Left cardiac atrium (tissue), 4 donors: ENCODE results near the gene RELB. TPM values are rescaled to one million over a fixed set of nuclear protein-coding genes. Genes with fewer than 3 reads are reported as not detected.
"Not testable (repeated sequence)": the region's sequence is repeated elsewhere in the genome, so short reads cannot be mapped to it uniquely, and the experiment has no call there.

Experiments
- ATAC-seq, 2 donors: fragments of 200-7000 bp; cut with Tn5 transposase; one replicate each; pipeline ENCODE4 v1.9.1; 2020; ENCODE audit warnings: mild to moderate bottlenecking in 2 of 2, moderate library complexity in 2 of 2
- DNase-seq: peaks from one replicate; pipeline ENCODE4 v3.0.0-alpha.2; 2020
- intact Hi-C, 2 donors: fragments of 100-400 bp; cut with DNase I; formaldehyde crosslinking; loops; one replicate each; pipeline versions ENCODE4 v1.14.1 to v1.15.1; 2022 to 2023
- long read RNA-seq: library from polyadenylated mRNA; unstranded; transcript quantifications from one replicate; pipeline ENCODE4 v2.0.0, GENCODE V29; 2021
- total RNA-seq, 2 donors: library from RNA; stranded (reverse); fragmentation: NEBNext Ultra II Directional; extraction: Animal tissue kit (Norgen Biotek cat#: 25700); gene quantifications; one replicate each; pipeline ENCODE4 v1.2.1, GENCODE V29; 2021
- donor health status: DM: no; HTN: yes; CAD: no.
- donor health status: DM: no; HTN: yes; CAD: no; lungs with severe emphysema.
- donor health status: DM: yes; HTN: yes; CAD: no.
- donor health status: Dilated cardiomyopathy.

The RELB gene, protein sequence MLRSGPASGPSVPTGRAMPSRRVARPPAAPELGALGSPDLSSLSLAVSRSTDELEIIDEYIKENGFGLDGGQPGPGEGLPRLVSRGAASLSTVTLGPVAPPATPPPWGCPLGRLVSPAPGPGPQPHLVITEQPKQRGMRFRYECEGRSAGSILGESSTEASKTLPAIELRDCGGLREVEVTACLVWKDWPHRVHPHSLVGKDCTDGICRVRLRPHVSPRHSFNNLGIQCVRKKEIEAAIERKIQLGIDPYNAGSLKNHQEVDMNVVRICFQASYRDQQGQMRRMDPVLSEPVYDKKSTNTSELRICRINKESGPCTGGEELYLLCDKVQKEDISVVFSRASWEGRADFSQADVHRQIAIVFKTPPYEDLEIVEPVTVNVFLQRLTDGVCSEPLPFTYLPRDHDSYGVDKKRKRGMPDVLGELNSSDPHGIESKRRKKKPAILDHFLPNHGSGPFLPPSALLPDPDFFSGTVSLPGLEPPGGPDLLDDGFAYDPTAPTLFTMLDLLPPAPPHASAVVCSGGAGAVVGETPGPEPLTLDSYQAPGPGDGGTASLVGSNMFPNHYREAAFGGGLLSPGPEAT
- 10 to 100 TPM in 1 of 2 donors, 1 to 10 TPM in 1; 4.4 to 10.7 TPM for total RNA-seq
- long read RNA-seq, partial matches to known transcripts, result 1 of 2 reads
- long read RNA-seq, other reads (novel, unspliced or antisense), result 0 of 2 reads

DNA sequence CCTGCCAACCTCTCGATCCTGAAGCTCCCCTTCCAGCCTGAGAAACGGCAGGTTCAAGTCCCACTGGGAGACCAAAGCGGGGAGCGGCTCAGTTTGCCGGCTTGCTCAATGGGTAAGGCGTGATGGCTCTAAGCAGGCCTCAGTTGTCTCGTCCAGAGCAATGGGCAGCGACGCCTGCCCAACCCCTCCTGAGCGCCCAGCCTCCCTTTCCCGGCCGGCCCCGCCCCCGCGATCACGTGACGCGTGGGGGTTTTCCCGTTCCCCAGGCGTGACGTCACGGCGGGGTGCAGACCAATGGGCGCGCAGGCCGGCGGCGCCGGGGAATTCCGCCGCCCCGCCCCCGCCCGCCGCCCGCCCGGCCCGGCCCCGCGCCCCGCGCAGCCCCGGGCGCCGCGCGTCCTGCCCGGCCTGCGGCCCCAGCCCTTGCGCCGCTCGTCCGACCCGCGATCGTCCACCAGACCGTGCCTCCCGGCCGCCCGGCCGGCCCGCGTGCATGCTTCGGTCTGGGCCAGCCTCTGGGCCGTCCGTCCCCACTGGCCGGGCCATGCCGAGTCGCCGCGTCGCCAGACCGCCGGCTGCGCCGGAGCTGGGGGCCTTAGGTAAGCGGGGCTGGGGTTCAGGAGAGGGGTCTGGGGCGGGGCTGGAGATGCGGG is at the start of gene RELB:
TSS of gene RELB (plus strand) at position 378 of the 653 bp plus-strand sequence. CDS start at position 494, 116 bp downstream.
- DNase-seq (peak; percentile 97), ATAC-seq (peak; percentile 64 to 79)
- intact Hi-C loops, result no loop called here

DNA sequence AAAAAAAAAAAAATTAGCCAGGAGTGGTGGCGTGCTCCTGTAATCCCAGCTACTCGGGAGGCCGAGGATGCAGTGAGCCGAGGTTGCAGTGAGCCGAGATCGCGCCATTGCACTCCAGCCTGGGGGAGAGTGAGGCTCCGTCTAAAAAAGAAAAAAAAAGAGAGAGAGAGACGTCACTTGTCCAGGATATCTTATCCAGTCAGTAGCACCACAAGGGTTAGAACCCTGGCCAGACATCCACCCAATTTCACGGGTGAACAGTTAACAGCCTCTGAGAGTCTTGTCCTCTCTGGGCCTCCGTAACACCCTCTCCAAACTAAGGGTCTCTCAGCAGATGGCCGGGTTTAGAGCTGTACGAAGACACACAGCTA is 47.0 kb upstream of the RELB start:
- ATAC-seq (no peak), DNase-seq (no peak)
- intact Hi-C loops, result loop anchor here in 1 of 2 donors (5.0 kb wide), 1 partner anchor 47 kb away; the partner anchor contains the start of gene APOE

DNA sequence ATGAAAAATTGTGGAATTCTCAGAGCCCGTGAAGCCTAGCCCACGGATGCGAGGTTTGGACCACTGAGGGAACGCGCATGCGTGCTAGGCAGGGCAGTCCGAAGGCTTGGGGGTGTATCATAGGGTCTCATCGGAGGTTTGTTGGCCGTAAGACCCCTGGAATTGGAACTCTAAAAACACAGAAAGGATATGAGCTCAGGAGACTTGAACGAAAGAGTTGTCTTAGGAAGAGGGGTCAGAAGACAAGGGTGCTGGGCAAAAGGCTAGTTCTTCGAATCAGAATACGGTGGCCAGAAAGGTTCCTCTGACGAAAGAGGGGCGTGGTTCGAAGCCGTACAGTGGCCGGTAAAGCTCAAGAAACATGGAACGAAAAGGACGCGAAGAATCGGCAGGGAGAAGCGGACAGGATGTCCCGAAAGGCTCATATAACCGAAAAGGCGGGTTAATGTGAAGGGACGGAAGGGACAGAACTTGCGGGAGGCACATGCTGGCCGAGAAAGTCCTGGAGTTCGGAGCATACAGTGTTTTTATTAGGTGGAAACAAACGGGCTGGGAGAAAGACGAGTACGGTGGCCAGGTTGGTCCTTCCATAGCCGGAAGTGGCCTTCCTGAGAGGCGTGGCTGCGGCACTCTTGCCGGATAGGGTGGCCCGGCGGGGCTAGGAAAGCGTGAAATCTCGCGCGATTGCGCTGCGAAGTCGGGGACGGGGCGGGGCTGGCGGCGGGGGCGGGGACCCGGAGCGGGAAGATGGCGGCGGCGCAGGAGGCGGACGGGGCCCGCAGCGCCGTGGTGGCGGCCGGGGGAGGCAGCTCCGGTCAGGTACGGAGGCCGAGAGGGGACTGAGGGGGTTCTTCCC is 46.4 kb upstream of the RELB start, which contains the start of gene CLPTM1:
TSS of gene CLPTM1 (plus strand) at position 732 of the 856 bp plus-strand sequence. CDS start at position 748, 16 bp downstream.
- DNase-seq, result peak; percentile 98
- peak; percentile 97 for ATAC-seq
- intact Hi-C loops, result loop anchor here in 1 of 2 donors (5.0 kb wide), 1 partner anchor 48 kb away; the partner anchor contains the start of gene APOE

DNA sequence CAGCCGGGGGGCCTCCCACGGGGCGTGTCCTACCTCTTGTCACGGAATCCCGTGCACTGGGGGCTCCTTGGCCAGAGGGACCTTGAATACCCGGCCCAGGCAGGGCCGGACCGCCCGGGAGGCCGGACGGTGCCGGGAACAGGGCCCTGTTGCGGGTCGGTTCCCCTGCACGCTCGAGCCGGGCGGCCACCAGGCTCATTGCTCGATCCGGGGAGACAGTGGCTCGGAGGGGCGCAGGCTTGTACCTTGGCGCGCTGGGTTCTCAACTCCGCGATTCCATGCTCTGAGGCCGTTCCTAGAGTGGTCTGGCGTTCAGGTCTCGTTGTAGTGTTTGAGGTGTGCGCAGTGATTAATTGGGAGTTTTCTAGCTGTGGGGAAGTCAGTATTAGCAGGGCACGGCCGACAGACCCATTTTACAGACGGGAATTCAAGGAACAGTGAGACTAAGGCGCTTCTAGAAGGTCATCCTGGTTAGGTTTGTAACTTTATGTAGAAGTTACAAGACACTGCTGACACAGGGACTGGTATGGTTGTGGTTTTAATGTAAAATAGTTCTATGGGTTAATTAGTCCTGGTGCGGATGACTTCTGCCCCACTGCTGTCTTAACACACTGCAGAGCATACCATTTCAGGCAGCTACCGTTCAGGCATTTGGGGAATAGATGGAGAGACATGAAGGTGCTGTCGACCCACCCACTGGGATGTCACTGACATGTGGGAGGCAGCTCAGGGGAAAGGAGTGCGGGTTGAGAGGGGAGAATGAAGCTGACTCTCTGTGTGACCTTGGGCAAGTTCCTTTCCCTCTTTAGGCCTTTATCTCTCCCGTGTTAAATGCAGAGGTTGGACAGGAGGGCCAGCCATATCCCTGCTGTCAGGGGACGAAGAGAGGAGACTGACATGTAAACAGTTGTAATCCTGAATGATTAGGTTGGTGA is 45.5 kb upstream of the RELB start:
- DNase-seq (no peak), ATAC-seq (peak in 1 of 2 donors; percentile 54)
- intact Hi-C loops, result no loop called here

DNA sequence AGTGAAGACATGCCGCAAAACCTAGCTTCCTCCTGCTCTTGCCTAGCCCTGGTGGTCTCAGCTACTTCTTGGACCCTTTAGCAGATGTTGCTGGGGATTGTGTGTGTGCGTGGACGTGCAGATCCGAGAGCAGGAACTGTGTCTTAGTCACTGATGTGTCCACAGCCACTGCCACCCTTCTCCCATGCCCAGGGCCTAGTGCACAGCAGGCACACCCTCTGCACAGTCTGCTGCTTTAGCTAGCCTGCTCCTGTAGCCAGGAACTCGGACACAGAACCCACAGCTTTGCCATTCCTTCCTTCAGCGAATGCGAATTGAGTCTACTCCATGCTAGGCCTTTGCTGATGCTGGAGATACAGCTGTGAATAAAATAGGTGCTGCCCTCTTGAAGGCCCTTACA is 43.7 kb upstream of the RELB start:
- intact Hi-C loops, result no loop called here
- ATAC-seq, result no peak
- DNase-seq, result no peak

DNA sequence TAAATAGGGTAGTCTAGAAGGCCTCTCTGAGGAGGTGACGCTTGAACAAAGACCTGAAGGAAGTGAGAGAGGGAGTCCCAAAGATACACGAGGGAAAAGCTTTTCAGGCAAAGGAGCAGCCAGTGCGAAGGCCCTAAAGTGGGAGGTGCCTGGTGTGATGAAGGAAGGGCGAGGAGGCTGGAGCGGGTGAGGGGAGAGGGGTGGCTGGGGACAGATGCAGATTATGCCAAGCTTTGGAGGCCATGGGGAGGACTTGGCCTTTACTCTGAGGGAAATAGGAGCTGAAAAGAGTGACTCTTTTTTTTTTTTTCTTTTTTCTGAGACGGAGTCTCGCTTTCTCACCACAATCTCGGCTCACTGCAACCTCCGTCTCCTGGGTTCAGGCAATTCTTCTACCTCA is 43.2 kb upstream of the RELB start:
- no peak for DNase-seq
- ATAC-seq, result no peak
- intact Hi-C loops, result no loop called here

DNA sequence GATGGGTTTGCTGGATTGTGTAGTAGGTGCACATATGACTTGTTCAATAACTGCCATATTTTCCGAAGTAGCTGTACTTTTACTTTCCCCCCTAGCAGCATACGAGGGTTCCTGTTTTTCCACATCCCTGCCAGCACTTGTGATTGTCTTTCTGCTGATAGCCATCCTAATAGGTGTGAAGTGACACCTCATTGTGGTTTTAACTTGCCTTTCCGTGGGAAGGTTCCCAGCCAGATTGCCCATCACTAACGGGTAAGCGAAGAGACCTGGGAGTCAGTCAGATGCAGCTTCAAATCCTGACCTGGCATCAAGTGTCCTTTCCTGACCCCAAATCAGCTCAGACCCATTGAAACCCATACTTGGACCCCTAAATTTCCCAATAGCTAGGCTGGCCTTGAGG is 41.6 kb upstream of the RELB start:
- intact Hi-C loops, result no loop called here
- no peak for ATAC-seq
- no peak for DNase-seq

DNA sequence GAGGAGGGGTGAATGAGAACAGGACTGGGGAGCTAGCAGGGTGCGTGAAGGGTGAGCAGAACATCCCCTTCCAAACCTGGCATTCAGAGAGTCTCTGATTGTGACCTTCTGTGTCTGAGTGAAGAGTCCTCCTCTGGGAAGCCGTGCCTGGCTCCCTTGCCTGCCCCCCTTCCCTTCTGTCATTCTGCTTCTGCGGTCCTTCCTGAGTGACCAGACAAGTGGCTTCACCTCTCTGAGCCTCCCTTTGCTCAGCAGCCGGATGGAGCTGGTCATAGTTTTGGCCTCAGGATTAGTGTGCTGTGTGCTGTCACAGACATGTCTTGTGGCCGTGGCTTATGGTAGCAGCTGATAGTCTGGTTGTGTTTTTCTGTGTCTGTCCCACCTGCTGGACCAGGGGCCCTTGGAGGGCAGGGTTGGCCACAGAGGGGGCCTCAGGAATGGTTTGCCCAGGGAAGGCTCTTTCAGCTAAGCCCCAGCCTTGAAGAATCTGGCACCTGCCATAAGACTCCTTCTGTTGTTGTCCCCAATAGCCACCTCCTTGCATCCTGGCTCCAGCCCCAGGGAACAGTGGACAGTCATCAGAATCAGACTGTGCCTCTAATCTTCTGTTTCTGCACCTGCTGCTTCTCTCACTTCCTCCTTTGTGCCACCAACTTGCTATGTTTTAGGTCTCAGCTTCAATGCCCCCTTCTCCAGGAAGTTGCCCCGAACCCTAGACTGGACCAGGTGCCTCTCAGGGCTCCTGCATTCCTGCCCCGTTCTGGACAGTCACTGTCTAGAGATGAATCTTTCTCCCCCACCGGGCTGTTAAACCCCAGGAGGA is 40.1 kb upstream of the RELB start:
- intact Hi-C loops, result no loop called here
- no peak for DNase-seq
- no peak for ATAC-seq

DNA sequence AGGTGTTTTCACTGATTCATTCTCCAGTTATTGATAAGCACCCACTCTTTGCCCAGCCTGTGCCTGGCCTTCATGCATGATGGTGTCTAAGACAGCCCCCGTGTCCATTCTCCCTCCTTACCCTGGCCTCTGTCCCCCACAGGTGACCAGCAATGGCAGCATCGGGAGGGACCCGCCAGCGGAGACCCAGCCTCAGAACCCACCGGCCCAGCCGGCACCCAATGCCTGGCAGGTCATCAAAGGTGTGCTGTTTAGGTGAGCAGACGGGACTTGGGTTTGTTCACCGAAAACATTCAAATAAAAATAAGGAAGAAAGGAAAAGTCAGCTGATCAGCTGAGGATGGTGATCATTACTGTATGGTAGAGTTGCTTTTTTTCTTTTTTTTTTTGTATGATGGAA is 39.4 kb upstream of the RELB start:
- ATAC-seq (no peak), DNase-seq (no peak)
- intact Hi-C loops, result no loop called here

DNA sequence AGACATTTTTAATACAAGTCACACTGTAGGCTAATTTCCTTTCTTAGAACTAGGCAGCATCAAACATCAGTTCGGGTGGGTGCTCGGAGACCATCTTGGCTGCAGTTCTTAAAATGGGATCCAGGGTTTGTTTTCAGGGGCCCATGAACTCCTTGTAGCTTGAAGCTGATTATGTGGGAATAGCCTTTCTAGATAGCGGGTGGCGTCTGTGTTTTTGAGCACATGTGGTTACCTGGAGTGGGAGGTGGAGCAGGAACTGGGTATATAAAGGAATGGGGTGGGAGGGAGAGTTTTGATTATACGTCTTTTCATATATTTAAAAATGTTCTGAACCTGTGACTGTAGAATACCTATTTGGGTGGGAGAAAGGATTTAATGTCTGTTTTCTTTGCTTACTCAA is 33.1 kb upstream of the RELB start:
- intact Hi-C loops, result no loop called here
- ATAC-seq (no peak), DNase-seq (no peak)

DNA sequence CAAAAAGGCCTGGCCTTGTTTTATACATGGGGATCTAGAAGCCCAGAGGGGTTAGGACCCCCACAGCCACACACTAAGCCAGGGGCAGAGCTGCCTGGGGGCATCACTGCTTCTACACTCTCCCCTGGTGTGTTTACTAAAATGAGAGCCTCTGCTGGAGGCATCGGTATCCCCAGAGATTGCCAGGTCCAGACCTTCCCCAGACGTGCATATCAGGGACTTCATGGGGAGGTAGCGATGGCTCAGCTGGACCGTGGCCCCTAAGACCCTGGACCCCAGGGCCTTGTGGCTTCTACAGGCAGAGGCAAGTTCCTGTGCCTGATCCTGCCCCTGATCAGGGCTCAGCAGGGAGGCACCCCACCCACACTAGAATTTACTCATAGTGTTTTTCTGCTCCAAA is 32.6 kb upstream of the RELB start:
- intact Hi-C loops, result no loop called here
- DNase-seq (no peak), ATAC-seq (no peak)

DNA sequence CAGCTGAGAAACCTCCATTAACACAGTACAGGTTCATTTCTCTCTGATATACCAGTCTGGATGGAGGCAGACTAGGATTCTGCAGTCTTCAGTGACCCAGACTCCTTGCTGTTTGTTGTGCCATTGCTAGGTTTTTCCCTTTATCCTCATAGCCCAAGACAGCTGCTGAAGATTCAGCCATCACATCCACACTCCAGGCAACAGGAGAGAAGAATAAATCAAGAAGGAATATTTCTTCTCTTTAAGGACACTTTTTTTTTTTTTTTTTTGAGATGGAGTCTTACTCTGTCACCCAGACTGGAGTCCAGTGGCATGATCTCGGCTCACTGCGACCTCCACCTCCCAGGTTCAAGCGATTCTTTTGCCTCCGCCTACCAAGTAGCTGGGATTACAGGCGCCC is 31.8 kb upstream of the RELB start:
- intact Hi-C loops, result no loop called here
- no peak for DNase-seq
- no peak for ATAC-seq

DNA sequence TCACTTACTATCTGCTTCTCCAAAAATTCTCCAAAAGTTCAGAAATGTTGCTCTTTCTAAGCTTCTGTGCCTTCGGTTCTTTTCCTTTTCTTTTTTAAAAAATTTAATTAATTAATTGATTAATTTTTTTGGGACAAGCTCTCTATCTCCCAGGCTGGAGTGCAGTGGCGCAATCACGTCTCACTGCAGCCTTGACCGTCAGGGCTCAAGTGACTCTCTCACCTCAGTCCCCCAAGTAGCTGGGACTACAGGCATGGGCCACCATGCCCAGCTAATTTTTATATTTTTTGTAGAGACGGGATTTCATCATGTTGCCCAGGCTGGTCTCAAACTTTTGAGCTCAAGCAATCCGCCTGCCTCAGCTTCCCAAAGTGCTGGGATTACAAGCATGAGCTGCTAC is 29.8 kb upstream of the RELB start:
- DNase-seq, intact Hi-C loops, ATAC-seq: not testable (repeated sequence)

DNA sequence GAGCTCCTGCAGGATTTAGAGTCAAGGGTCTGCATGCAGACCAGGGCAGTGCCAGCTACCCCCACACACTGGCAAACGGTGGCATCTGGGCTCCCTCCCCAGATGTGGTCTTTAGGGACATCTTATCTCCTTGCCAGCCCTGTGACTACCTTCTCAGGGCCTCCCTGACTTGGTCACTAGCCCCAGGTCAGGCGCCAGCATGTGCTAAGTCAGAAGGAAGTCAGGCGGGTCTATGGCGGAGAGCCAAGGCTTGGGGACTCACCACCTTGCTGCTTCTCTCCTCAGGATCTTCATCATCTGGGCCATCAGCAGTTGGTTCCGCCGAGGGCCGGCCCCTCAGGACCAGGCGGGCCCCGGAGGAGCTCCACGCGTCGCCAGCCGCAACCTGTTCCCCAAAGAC is 28.5 kb upstream of the RELB start:
- ATAC-seq (no peak), DNase-seq (no peak)
- intact Hi-C loops, result no loop called here

DNA sequence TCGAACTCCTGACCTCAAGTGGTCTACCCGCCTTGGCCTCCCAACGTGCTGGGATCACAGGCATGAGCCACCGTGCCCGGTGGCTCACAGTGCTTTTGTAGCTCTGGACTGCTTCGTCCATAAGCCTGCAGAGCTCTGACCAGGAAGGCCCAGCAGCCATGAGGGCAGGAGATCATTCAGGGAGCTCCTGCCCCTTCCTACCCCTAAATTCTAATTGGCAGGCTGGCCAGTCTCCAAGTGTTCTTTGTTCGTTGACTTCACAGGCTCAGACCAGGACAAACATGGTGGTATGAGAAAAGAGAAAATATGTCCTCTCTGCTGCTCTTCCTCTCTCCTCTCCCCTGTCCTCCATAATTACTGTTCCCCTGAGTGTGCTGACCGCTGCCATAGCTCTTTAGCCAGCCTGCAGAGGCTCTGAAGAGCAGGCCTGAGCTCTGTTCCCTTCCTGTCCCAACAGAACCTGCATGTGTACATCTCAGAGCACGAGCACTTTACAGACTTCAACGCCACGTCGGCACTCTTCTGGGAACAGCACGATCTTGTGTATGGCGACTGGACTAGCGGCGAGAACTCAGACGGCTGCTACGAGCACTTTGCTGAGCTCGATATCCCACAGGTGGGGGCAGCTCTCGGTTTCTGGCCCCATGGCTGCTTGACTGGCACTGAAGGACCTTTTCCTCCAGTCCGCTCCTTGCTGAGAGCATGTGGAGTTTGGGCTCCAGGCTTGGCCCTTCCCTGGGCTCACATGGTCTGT is 27.1 kb upstream of the RELB start:
- intact Hi-C loops, result no loop called here
- no peak for ATAC-seq
- no peak for DNase-seq

DNA sequence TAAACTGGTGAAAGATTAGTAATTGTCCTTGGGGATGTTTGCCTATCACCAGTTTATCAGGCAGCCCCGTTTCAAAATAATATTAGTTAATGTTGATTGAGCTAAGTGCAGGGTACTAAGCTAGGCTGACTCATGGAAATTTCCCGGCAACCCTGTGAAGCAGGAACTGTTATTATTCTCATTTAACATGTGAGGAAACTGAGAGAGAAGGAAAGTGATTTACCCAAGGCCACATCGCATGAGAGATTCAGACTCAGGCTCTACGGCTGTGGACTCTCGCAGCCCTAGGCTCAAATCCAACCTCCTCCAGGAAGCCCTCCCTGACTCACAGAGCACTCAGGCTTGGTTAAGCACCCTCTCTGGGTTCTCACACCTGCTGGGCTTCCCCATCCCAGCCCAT is 26.4 kb upstream of the RELB start:
- intact Hi-C loops, result no loop called here
- DNase-seq, result no peak
- ATAC-seq, result no peak

DNA sequence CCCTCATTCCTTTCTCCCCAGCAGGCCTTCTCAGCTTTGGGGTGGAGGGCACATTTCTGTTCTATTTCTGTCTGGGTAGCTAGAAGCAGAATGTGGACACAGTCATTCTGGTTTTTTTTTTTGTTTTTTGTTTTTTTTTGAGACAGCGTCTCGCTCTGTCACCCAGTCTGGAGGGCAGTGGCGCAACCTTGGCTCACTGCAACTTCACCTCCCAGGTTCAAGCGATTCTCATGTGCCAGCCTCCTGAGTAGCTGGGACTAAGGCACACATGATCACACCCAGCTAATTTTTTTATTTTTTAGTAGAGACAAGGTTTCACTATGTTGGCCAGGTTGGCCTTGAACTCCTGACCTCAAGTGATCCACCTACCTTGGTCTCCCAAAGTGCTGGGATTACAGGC is 25.8 kb upstream of the RELB start:
- no peak for ATAC-seq
- no peak for DNase-seq
- intact Hi-C loops, result no loop called here
